A549 (cell line): ENCODE data around the gene ELL. TPM values are rescaled to one million over a fixed set of nuclear protein-coding genes. Genes with fewer than 3 reads are reported as not detected.

ENCODE experiments used
- ATAC-seq, 2 experiments: fragments of 200-7000 bp in 1 of 2; fragments of >200 bp in 1 of 2; cut with Nextera tagmentation in 1 of 2; cut with Tn5 transposase in 1 of 2; 3 replicates each; pipeline versions ENCODE4 v1.8.0 to v1.9.1; 2018 to 2020; ENCODE audit warnings: mild to moderate bottlenecking in 1 of 2, moderate library complexity in 1 of 2
- CTCF ChIA-PET: fragments of 300-600 bp; sonication (Branson Sonifier 250); formaldehyde crosslinking; extraction: SDS; loops from one replicate; lab custom pipeline; 2021; ENCODE audit warnings: antibody characterized with exemption, inconsistent platforms; lab: Yijun Ruan, JAX
- POLR2A ChIA-PET: fragments of 350-600 bp; formaldehyde crosslinking; extraction: SDS; loops from one replicate; lab custom pipeline; 2021; ENCODE audit warnings: antibody characterized with exemption, inconsistent platforms; lab: Yijun Ruan, JAX
- DNase-seq, 2 experiments: peaks; one replicate each; pipeline versions ENCODE4 v3.0.0 to v3.0.0-alpha.2; 2011 to 2016; ENCODE audit warnings: low read depth in 1 of 2, low spot score in 1 of 2
- FAIRE-seq: peaks from 2 replicates; lab custom pipeline; 2011; peaks lifted over from hg19 to GRCh38; lab: Jason Lieb, UNC
- H3K27ac ChIP-seq, 2 experiments: fragments of >200 bp; sonication (Bioruptor Twin); formaldehyde crosslinking; 3 replicates each; pipeline ENCODE4 v1.5.1; 2016 to 2017
- H3K4me1 ChIP-seq: fragments of >200 bp; sonication (Bioruptor Twin); formaldehyde crosslinking; 3 replicates; pipeline ENCODE4 v1.6.1; 2016
- H3K4me2 ChIP-seq: fragments of >200 bp; sonication (Bioruptor Twin); formaldehyde crosslinking; 3 replicates; pipeline ENCODE4 v1.6.1; 2016
- H3K4me3 ChIP-seq: fragments of >200 bp; sonication (Bioruptor Twin); formaldehyde crosslinking; 3 replicates; pipeline ENCODE4 v1.5.1; 2016
- H3K9me3 ChIP-seq: fragments of >200 bp; sonication (Bioruptor Twin); formaldehyde crosslinking; 3 replicates; pipeline ENCODE4 v1.6.1; 2016
- BHLHE40 ChIP-seq: IDR thresholded peaks from 2 replicates; pipeline ENCODE4 v1.6.1; 2012; ENCODE audit warnings: low read depth, low read length, inconsistent platforms
- CHD4 ChIP-seq: fragments of 200-600 bp; sonication (generic); IDR thresholded peaks from 2 replicates; pipeline ENCODE4 v1.6.1; 2016; ENCODE audit warnings: antibody characterized with exemption, mild to moderate bottlenecking, borderline replicate concordance
- EHMT2 ChIP-seq: fragments of 200-600 bp; sonication (generic); IDR thresholded peaks from 2 replicates; pipeline ENCODE4 v1.6.1; 2016; ENCODE audit warnings: antibody characterized with exemption, low read depth, mild to moderate bottlenecking, moderate library complexity
- EP300 ChIP-seq, 2 experiments: fragments of >200 bp; sonication (Bioruptor Twin); formaldehyde crosslinking; IDR thresholded peaks; 2 replicates in 1 of 2; 3 replicates in 1 of 2; pipeline ENCODE4 v1.6.1; 2016 to 2017
- FOSB ChIP-seq: fragments of 250-450 bp; sonication (Bioruptor Pico); IDR thresholded peaks from 2 replicates; pipeline ENCODE4 v1.5.0; 2020; ENCODE audit warnings: mild to moderate bottlenecking, moderate library complexity
- HEYL ChIP-seq: fragments of 250-450 bp; sonication (Bioruptor Pico); IDR thresholded peaks from 2 replicates; pipeline ENCODE4 v1.8.0; 2021; ENCODE audit warnings: mild to moderate bottlenecking, moderate library complexity
- MAZ ChIP-seq: fragments of 150-350 bp; IDR thresholded peaks from 2 replicates; pipeline ENCODE4 v1.6.1; 2014; ENCODE audit warnings: antibody characterized with exemption, low read depth, low read length, borderline replicate concordance
- NPAS2 ChIP-seq: fragments of 250-450 bp; sonication (Bioruptor Pico); IDR thresholded peaks from 2 replicates; pipeline ENCODE4 v1.8.0; 2022; ENCODE audit warnings: mild to moderate bottlenecking, moderate library complexity, borderline replicate concordance
- NR3C1 ChIP-seq: fragments of >200 bp; sonication (Bioruptor Twin); formaldehyde crosslinking; IDR thresholded peaks from 3 replicates; pipeline ENCODE4 v1.6.1; 2017
- RCOR1 ChIP-seq: fragments of 150-350 bp; IDR thresholded peaks from 2 replicates; pipeline ENCODE4 v1.6.1; 2014; ENCODE audit warnings: antibody characterized with exemption, low read length, low read depth
- RNF2 ChIP-seq: fragments of 200-600 bp; sonication (generic); IDR thresholded peaks from 2 replicates; pipeline ENCODE4 v1.6.1; 2016; ENCODE audit warnings: low read depth, mild to moderate bottlenecking, antibody characterized with exemption, moderate library complexity, borderline replicate concordance
- SMC3 ChIP-seq: fragments of >200 bp; sonication (Bioruptor Twin); formaldehyde crosslinking; IDR thresholded peaks from 3 replicates; pipeline ENCODE4 v1.6.1; 2018; ENCODE audit warnings: inconsistent platforms
- SREBF2 ChIP-seq: fragments of 450-650 bp; IDR thresholded peaks from 2 replicates; pipeline ENCODE4 v1.6.1; 2014; ENCODE audit warnings: mild to moderate bottlenecking, moderate library complexity
- TFCP2L1 ChIP-seq: fragments of 250-450 bp; sonication (Bioruptor Pico); IDR thresholded peaks from 2 replicates; pipeline ENCODE4 v1.5.0; 2021; ENCODE audit warnings: mild to moderate bottlenecking
- ZC3H11A ChIP-seq: fragments of 450-650 bp; IDR thresholded peaks from 2 replicates; pipeline ENCODE4 v1.6.1; 2014; ENCODE audit warnings: antibody characterized with exemption, mild to moderate bottlenecking
- ZFP36 ChIP-seq: fragments of 450-650 bp; IDR thresholded peaks from 2 replicates; pipeline ENCODE4 v1.6.1; 2014; ENCODE audit warnings: borderline replicate concordance; ENCODE audit not compliant: partially characterized antibody
- WGBS: methylation state at CpG from one replicate; pipeline ENCODE4 v1.1.6; 2017; ENCODE audit errors: missing lambda C conversion rate; 5-methylcytosine and 5-hydroxymethylcytosine counted together
- polyA plus RNA-seq, 4 experiments: library from polyadenylated mRNA; depleted of rRNA in 3 of 4; stranded (reverse); fragments of >200 nt; fragmentation: RNase III in 1 of 4; extraction: RNeasy Plus Mini Kit Qiagen cat#74134 plus additional on column Dnase treatment in 1 of 4; gene quantifications; 2 replicates in 3 of 4; 3 replicates in 1 of 4; pipeline ENCODE4 v1.2.3, GENCODE V29; 2011 to 2017

The ELL gene
- polyA plus RNA-seq, 2 of the 4 experiments (the other 2 are of a cell fraction): 1.6 to 3.6 TPM

DNA sequence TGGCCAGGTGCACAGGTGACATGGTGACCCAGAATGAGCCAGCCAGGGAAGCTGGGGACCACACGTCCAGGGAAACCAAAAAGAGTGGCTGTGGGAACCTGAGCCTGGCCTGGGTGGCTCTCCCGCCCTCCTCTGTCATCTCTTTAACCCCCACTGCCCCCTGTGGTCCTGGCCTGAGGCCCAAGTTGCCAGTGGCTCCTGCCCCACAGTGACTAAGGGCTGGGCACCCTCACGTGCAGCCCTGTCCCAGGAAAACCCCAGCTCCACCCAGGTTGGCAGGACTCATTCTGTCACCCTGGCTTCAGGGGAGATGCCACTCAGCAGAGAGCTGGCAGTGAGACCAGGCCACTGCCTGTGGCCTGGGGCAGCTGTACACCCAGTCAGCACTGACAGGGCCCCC, 53.4 kb downstream of the ELL start:
- DNase-seq (peak in 1 of 2 experiments; percentile 30), ATAC-seq (peak; percentile 9 to 10; a peak in 3 of 6 replicates), FAIRE-seq (no peak)
- POLR2A ChIA-PET: interaction anchor here (0.6 kb wide), 2 partner anchors 167 to 280 kb away, joined by 3 read pairs; no protein-coding TSS in a partner anchor
- TF ChIP-seq NPAS2 (CRISPR knock-in tag) (no peak), BHLHE40 (peak; percentile 57; the same call in 1 of the 2 replicates)
- Histone ChIP-seq H3K9me3 (no peaks in the 10 kb centered on the region), H3K4me3 (no peak overlapping the region), H3K4me1 (peaks cover 52% of the 10 kb centered on the region), H3K4me2 (peak overlapping the region; percentile 78), H3K27ac (peak overlapping the region; percentile 11 to 92; a peak in 4 of 6 replicates)
- WGBS: 61% methylated on average over 2 of the region's 3 CpGs
- CTCF ChIA-PET: interaction anchor here (0.5 to 4.4 kb wide), 21 partner anchors 8 to 378 kb away, joined by 3 to 38 read pairs (median 8); partner anchors contain the start of gene FKBP8

DNA sequence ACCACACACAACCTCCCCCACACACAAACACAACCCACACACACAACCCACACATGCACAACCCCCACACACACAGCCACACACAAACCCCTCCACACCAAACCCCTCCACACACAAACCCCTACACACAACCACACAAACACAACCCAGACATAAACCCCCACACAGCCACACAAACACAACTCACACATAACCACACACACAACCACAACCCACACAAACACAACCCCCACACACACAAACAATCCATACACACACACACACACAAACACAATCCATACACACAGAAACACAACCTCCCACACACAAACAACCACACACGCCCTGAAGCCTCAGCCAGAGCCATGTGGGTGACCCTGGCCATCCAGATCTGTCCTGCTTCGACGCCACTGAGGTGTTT, 53.9 kb downstream of the ELL start:
- Histone ChIP-seq H3K27ac (peak overlapping the region in 1 of 2 experiments; percentile 92; a peak in 3 of 6 replicates), H3K4me3 (no peak overlapping the region), H3K4me2 (peak overlapping the region; percentile 78; the same call in 2 of the 3 replicates), H3K4me1 (peaks cover 52% of the 10 kb centered on the region), H3K9me3 (no peaks in the 10 kb centered on the region)
- ChIA-PET CTCF (interaction anchor here (1.3 to 4.4 kb wide), 15 partner anchors 8 to 379 kb away, joined by 3 to 38 read pairs (median 9); no protein-coding TSS in a partner anchor), POLR2A (interaction anchor here (0.6 kb wide), 1 partner anchor 280 kb away, joined by 3 read pairs; no protein-coding TSS in a partner anchor)
- WGBS: 74% methylated on average over 3 of the region's 3 CpGs
- FAIRE-seq (no peak), DNase-seq (no peak), ATAC-seq (no peak)
- no peak for TF ChIP-seq BHLHE40
- TF ChIP-seq RCOR1: no peak
- no peak for TF ChIP-seq SMC3
- TF ChIP-seq TFCP2L1: no peak
- TF ChIP-seq RNF2: no peak
- TF ChIP-seq HEYL (CRISPR knock-in tag): no peak

DNA sequence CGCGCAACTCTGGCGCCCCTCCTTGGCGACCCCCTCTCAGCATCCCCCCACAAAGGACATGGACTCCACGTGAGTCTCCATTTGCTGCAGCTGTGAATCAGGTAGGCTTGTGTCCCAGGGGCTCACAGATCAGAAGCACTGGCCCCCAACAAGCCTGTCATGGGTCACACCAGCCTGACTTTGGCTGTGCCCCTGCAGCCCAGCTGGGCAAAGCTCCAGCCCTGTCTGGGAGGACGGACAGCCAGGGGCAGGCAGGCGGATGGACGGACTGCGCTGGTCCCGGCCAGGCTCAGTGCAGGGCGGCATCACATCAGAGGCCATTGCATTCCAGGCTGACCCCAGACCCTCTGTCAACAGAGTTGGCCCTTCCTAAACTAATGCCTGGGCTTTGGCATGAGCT, 55.5 kb downstream of the ELL start:
- H3K4me3 ChIP-seq: no peak overlapping the region
- CTCF ChIA-PET: interaction anchor here (0.6 to 11.5 kb wide), 2 partner anchors 17 to 520 kb away, joined by 3 to 168 read pairs; no protein-coding TSS in a partner anchor

DNA sequence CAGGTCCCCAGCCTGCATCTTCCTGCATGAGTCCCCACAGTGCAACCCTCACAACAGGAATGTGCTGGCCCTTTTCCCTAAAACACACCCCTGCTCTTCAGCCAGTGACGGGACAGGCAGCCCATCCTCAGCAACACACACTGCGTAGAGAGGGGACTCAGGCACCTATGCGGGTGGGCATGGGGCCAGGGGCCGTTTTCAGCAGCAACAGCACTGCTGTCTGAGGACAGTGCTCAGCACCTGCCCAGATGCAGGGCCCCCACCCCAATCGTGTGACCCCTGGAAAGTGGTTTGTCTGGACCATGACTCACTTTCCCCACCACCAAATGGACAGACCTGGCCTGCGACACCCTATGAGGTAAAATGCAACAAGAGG, 55.9 kb downstream of the ELL start:
- no peak for FAIRE-seq
- H3K27ac ChIP-seq: no peak overlapping the region
- ChIA-PET POLR2A (no interaction called here), CTCF (interaction anchor here (1.7 to 11.5 kb wide), 2 partner anchors 17 to 55 kb away, joined by 6 to 168 read pairs; no protein-coding TSS in a partner anchor)
- no peak overlapping the region for H3K4me3 ChIP-seq
- no peak overlapping the region for H3K4me2 ChIP-seq
- no peaks in the 10 kb centered on the region for H3K9me3 ChIP-seq
- DNase-seq: no peak
- ATAC-seq: no peak
- peaks cover 52% of the 10 kb centered on the region for H3K4me1 ChIP-seq
- no CpG with 5 or more reads among the region's 6 CpGs for WGBS
- TF ChIP-seq MAZ (no peak), ZFP36 (no peak), SREBF2 (no peak)

More for the DNA sequence above, 55.5 kb downstream of the ELL start:
- no peak for TF ChIP-seq NR3C1
- TF ChIP-seq EP300 (IDR thresholded peaks at IDR 0.05): no peak
- TF ChIP-seq FOSB (CRISPR knock-in tag): no peak
- no peak for TF ChIP-seq ZC3H11A
- TF ChIP-seq EHMT2: no peak
- no peak for TF ChIP-seq CHD4
- no peak for TF ChIP-seq SREBF2
- Histone ChIP-seq H3K27ac (no peak overlapping the region), H3K9me3 (no peaks in the 10 kb centered on the region), H3K4me1 (peaks cover 52% of the 10 kb centered on the region), H3K4me2 (no peak overlapping the region)
- POLR2A ChIA-PET: no interaction called here
- DNase-seq (no peak), ATAC-seq (no peak), FAIRE-seq (no peak)
- 98% methylated on average over 7 of the region's 11 CpGs for WGBS
